Astrocyte of the cerebellum (primary cell): ENCODE measurements around the gene RNF212.
A peak's percentile ranks its signal among the peaks of the same experiment; 100 is the strongest.
"Not testable (repeated sequence)": the region's sequence is repeated elsewhere in the genome, so short reads cannot be mapped to it uniquely, and the experiment has no call there.

Experiments used
- DNase-seq: peaks from one replicate; pipeline ENCODE4 v3.0.0-alpha.2; 2011; ENCODE audit warnings: low read depth
- H3K4me3 ChIP-seq: 2 replicates; pipeline ENCODE4 v1.5.1; 2011; ENCODE audit warnings: mild to moderate bottlenecking, low read depth, low read length, moderate library complexity
- CTCF ChIP-seq: IDR thresholded peaks from 2 replicates; pipeline ENCODE4 v1.5.1; 2012; ENCODE audit warnings: low read length, low read depth, moderate library complexity, mild to moderate bottlenecking; ENCODE audit errors: missing control alignments
- in situ Hi-C: cut with HindIII; loops from 2 replicates; pipeline ENCODE4 v1.10.0; 2017; ENCODE audit warnings: low sequenced_read_pairs

The RNF212 gene

GRCh38 chr4:1137063-1137776 lies 23.9 kb upstream of the RNF212 start:
- no peak overlapping the region for H3K4me3 ChIP-seq
- in situ Hi-C loops = no loop called here

GRCh38 chr4:1136048-1136447 lies 22.7 kb upstream of the RNF212 start:
- in situ Hi-C loops = no loop called here
- DNase-seq = no peak

More at GRCh38 chr4:1137063-1137776, 23.9 kb upstream of the RNF212 start:
- TF ChIP-seq CTCF = no peak
- no peak for DNase-seq

GRCh38 chr4:1133033-1133432 lies 19.7 kb upstream of the RNF212 start:
- in situ Hi-C loops = no loop called here
- no peak for DNase-seq
- TF ChIP-seq CTCF = no peak
- H3K4me3 ChIP-seq = no peak overlapping the region

More at GRCh38 chr4:1136048-1136447, 22.7 kb upstream of the RNF212 start:
- no peak for TF ChIP-seq CTCF
- H3K4me3 ChIP-seq = no peak overlapping the region

GRCh38 chr4:1130316-1131186 lies 17.2 kb upstream of the RNF212 start:
- peak; percentile 100 for TF ChIP-seq CTCF
- in situ Hi-C loops = no loop called here

GRCh38 chr4:1126506-1126905 lies 13.1 kb upstream of the RNF212 start:
- no peak for DNase-seq
- in situ Hi-C loops = no loop called here

More at GRCh38 chr4:1130316-1131186, 17.2 kb upstream of the RNF212 start:
- DNase-seq = peak; percentile 57
- H3K4me3 ChIP-seq = no peak overlapping the region

GRCh38 chr4:1125466-1125865 lies 12.1 kb upstream of the RNF212 start:
- DNase-seq, in situ Hi-C loops, H3K4me3 ChIP-seq: not testable (repeated sequence)

More at GRCh38 chr4:1126506-1126905, 13.1 kb upstream of the RNF212 start:
- no peak overlapping the region for H3K4me3 ChIP-seq
- no peak for TF ChIP-seq CTCF

- no peak for DNase-seq
- H3K4me3 ChIP-seq = no peak overlapping the region
- in situ Hi-C loops = no loop called here
- TF ChIP-seq CTCF = no peak
Observed at GRCh38 chr4:1124818-1125217, 11.5 kb upstream of the RNF212 start.
